ENCODE measurements around the gene RGL3.
"Not testable (repeated sequence)": the region's sequence is repeated elsewhere in the genome, so short reads cannot be mapped to it uniquely, and the experiment has no call there.

RGL3 gene

DNA sequence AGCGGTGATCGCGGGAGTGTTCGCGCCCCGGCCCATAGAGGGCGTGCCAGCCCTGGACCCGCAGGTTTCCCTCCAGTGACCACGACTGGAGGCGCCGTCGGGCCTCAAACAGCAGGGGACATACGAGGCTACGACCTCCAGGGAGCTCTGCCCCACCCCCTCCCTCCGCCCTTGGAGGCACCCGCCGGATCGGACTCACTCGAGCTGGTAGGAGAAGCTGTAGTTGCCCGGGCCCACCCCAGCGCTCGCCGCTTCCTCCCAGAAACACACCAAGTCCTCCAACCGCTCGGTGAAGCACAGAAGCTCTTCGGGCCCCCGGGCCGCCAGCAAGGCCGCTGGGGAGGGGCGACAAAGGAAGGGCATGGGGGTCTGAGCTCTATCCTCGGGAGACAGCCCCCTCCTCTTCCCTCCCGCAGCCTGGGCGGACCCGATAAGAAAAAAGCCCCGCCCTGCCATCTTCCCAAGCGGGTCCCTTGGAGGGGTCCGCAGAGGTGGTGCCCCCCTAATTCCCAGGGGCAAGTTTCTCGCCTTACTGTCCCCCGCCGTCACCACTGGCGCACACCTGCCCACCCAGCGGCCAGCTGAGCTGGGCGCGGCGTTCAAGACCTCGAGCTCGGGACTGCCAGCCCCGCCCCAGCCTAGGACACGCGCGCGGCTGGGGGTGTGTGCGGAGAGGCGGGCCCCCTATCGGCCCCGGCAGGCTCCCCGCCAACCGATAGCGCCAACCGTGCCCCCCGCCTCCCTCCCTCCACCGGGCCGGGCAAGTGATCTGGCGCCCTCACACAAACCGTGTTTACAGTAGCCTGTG is 36.0 kb downstream of the RGL3 start:
- no peak overlapping the region; the same call in 1 of the 2 replicates for H3K4me3 ChIP-seq (ENCODE audit: low read length)
- TF ChIP-seq, protein P1, sequence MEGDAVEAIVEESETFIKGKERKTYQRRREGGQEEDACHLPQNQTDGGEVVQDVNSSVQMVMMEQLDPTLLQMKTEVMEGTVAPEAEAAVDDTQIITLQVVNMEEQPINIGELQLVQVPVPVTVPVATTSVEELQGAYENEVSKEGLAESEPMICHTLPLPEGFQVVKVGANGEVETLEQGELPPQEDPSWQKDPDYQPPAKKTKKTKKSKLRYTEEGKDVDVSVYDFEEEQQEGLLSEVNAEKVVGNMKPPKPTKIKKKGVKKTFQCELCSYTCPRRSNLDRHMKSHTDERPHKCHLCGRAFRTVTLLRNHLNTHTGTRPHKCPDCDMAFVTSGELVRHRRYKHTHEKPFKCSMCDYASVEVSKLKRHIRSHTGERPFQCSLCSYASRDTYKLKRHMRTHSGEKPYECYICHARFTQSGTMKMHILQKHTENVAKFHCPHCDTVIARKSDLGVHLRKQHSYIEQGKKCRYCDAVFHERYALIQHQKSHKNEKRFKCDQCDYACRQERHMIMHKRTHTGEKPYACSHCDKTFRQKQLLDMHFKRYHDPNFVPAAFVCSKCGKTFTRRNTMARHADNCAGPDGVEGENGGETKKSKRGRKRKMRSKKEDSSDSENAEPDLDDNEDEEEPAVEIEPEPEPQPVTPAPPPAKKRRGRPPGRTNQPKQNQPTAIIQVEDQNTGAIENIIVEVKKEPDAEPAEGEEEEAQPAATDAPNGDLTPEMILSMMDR (conservative IDR thresholded peaks at IDR 0.05; ENCODE audit: low read length): peak; percentile 58
- DNase-seq (ENCODE audit: low read depth): no peak

DNA sequence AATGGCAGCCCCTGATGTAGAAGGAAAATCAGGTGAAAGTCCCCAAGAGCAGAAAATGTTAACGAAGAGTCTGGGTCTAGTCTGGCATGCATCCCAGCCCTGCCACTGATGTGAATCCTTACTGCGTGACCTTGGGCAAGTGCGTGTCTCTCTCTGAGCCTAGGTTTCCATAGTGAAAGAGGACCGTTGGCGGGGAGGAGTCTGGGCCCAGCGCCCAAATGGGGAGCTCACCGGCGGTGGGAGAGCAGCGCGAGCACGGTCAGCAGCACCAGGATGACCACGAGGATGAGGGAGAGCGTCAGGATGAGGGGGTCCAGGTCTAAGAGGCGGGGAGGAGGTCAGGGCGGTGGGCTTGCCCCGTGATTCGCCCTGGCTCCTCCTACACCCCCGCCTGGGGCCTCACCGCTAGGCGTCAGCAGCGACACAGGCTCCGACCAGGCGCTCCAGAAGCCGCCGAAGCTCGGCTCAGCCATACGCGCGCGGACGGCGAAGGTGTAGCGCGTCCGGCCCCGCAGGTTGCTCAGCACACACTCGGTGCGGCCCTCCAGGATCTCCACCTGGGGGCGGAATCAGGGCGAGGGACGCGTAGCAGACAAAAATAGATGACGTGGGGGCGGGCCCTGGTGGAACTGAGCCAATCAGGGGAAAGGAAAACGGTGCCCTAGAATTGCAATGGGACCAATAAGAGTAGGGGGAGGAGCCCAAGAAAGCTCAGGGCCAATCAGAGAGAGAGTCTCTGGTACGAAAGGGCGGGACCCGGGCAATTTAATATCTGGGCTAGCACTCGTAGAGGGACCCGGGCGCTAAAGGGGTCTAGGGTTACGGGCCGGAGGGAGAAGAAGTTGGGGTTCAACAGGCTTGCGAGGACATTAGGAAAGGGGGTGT is 38.2 kb downstream of the RGL3 start:
- H3K4me3 ChIP-seq (ENCODE audit: low read length): peak overlapping the region; percentile 73
- peak; percentile 89 for DNase-seq (ENCODE audit: low read depth)
- TF ChIP-seq, protein P1 (conservative IDR thresholded peaks at IDR 0.05; ENCODE audit: low read length): peak; percentile 67

DNA sequence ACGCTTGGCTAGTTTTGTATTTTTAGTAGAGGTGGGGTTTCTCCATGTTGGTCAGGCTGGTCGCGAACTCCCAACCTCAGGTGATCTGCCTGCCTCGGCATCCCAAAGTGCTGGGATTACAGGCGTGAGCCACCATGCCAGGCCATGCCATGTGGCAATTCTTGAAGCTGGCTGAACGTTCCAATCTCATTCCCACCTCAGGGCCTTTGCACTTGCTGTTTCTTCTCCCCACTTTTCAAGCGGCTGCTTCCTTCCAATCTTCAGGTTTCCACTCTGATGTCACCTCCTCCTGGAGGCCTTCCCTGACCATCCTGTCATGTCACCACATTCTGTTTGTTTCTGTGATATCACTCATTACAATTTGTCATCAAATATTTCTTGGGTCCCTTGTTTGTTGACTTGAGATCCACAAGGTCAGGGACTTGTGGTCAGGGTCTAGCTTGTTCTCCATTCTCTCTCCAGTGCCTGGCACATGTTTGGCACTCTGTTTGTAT is 39.2 kb downstream of the RGL3 start:
- no peak for DNase-seq (ENCODE audit: low read depth)
- no peak overlapping the region for H3K4me3 ChIP-seq (ENCODE audit: low read length)
- TF ChIP-seq, protein P1 (conservative IDR thresholded peaks at IDR 0.05; ENCODE audit: low read length): no peak

GRCh38 chr19:11379269-11379845 is 39.8 kb downstream of the RGL3 start:
- not testable (repeated sequence) for DNase-seq (ENCODE audit: low read depth); H3K4me3 ChIP-seq (ENCODE audit: low read length)

DNA sequence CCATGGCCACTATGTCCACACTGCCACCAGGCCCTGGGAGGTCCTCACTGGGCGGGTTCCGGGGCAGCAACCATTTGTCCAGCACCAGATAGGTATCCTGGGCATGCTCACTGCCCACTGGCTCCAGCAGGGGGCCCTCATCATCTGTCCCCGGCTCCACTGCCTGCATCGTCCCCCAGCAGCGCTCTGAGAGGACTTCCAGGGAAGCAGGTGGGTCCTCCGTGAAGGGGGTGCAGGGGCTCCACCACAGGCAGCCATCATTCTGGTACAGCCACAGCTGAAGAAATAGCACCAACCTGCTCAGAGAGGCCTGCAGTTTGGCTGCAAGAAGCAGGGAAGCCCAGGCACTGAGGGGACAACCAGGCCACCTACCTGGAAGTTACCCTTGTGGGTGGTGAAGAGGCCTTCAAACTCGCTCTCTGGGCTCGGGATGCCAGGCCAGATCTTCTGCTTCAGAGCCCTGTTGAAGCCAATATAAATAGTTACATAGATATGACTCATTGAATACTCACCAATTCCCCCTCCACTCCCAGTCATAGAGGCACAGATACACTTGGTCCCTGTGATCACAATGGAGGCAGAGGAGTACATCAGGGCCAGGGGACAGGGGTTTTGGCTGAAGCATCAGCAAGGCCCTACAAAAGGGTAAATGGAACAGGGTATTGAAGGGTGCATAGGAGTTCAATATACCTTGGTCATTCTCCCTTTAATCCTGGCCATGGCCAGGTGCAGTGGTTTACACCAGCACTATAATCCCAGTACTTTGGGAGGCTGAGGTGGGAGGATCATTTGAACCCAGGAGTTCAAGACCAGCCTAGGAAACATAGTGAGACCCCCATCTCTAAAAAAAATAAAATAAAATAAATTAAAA is 40.6 kb downstream of the RGL3 start:
- DNase-seq (ENCODE audit: low read depth): peak; percentile 66
- TF ChIP-seq, protein P1 (conservative IDR thresholded peaks at IDR 0.05; ENCODE audit: low read length): peak; percentile 43
- no peak overlapping the region for H3K4me3 ChIP-seq (ENCODE audit: low read length)

DNA sequence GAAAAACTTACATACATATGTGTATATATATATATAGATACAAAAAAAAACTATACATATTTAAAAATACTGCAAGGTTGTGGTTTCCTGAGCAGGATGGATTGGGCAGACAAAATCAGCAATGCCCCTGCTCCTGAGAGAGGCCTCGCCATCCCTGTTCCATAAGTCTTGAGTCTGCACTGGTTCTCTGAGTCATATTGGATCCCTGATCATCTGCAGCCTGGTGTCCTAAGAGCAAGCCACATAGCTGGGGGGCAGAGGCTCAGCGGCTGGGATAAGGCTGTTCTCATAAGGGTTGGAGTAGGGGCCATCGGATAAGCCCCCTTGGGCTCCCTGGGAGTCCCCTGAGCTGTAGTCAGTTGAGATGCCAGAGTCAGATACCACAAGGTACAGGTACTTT is 41.4 kb downstream of the RGL3 start:
- H3K4me3 ChIP-seq (ENCODE audit: low read length): no peak overlapping the region
- TF ChIP-seq, protein P1 (conservative IDR thresholded peaks at IDR 0.05; ENCODE audit: low read length): no peak
- DNase-seq (ENCODE audit: low read depth): peak; percentile 20
